H9 (cell line): ENCODE data around the gene SWT1. TPM values are rescaled to one million over a fixed set of nuclear protein-coding genes. Genes with fewer than 3 reads are reported as not detected.

Experiments used
- DNase-seq: peaks from one replicate; pipeline ENCODE4 v3.0.0-alpha.2; 2017
- H2AFZ ChIP-seq: one replicate; pipeline ENCODE4 v1.6.1; 2013; ENCODE audit warnings: mild to moderate bottlenecking, low read length, control low read depth, moderate library complexity
- H2AK5ac ChIP-seq: 2 replicates; pipeline ENCODE4 v1.6.1; 2013; ENCODE audit warnings: low read length, control low read depth, mixed read lengths; ENCODE audit not compliant: insufficient read length
- H2BK120ac ChIP-seq: one replicate; pipeline ENCODE4 v1.6.1; 2013; ENCODE audit warnings: low read depth, mild to moderate bottlenecking, low read length, control low read depth, inconsistent platforms; ENCODE audit not compliant: poor library complexity, severe bottlenecking
- H2BK12ac ChIP-seq: 2 replicates; pipeline ENCODE4 v1.6.1; 2013; ENCODE audit warnings: low read length, control low read depth, mixed read lengths, low read depth; ENCODE audit not compliant: insufficient read length
- H2BK15ac ChIP-seq: 2 replicates; pipeline ENCODE4 v1.6.1; 2013; ENCODE audit warnings: low read depth, low read length, control low read depth
- H2BK20ac ChIP-seq: one replicate; pipeline ENCODE4 v1.6.1; 2013; ENCODE audit warnings: low read depth, mild to moderate bottlenecking, low read length, control low read depth, inconsistent platforms; ENCODE audit not compliant: poor library complexity, severe bottlenecking
- H2BK5ac ChIP-seq: 2 replicates; pipeline ENCODE4 v1.6.1; 2013; ENCODE audit warnings: low read length, control low read depth, mixed read lengths; ENCODE audit not compliant: insufficient read length
- H3K14ac ChIP-seq: 2 replicates; pipeline ENCODE4 v1.6.1; 2013; ENCODE audit warnings: low read length, control low read depth; ENCODE audit not compliant: insufficient read depth
- H3K18ac ChIP-seq: 2 replicates; pipeline ENCODE4 v1.6.1; 2013; ENCODE audit warnings: low read depth, mild to moderate bottlenecking, mixed read lengths, low read length, control low read depth; ENCODE audit not compliant: insufficient read length
- H3K23ac ChIP-seq: 2 replicates; pipeline ENCODE4 v1.6.1; 2013; ENCODE audit warnings: low read length, control low read depth, mixed read lengths, low read depth; ENCODE audit not compliant: insufficient read length
- H3K23me2 ChIP-seq: 2 replicates; pipeline ENCODE4 v1.6.1; 2013; ENCODE audit warnings: low read depth, mild to moderate bottlenecking, mixed read lengths, low read length, control low read depth; ENCODE audit not compliant: insufficient read length, poor library complexity, severe bottlenecking
- H3K27ac ChIP-seq: 2 replicates; pipeline ENCODE4 v1.5.1; 2013; ENCODE audit warnings: low read length, control low read depth, mixed read lengths, low read depth; ENCODE audit not compliant: insufficient read length
- H3K27me3 ChIP-seq: 2 replicates; pipeline ENCODE4 v1.6.1; 2013; ENCODE audit warnings: low read length, control low read depth, inconsistent platforms; ENCODE audit not compliant: insufficient read depth
- H3K4ac ChIP-seq: 2 replicates; pipeline ENCODE4 v1.6.1; 2013; ENCODE audit warnings: low read depth, mild to moderate bottlenecking, control low read depth, inconsistent platforms, low read length, moderate library complexity
- H3K4me1 ChIP-seq: 2 replicates; pipeline ENCODE4 v1.6.1; 2013; ENCODE audit warnings: low read length, control low read depth, inconsistent platforms; ENCODE audit not compliant: insufficient read depth
- H3K4me2 ChIP-seq: 2 replicates; pipeline ENCODE4 v1.6.1; 2013; ENCODE audit warnings: low read length, control low read depth, mixed read lengths; ENCODE audit not compliant: insufficient read length, insufficient read depth
- H3K56ac ChIP-seq: 2 replicates; pipeline ENCODE4 v1.6.1; 2013; ENCODE audit warnings: low read depth, mild to moderate bottlenecking, mixed read lengths, low read length, control low read depth; ENCODE audit not compliant: insufficient read length
- H3K79me1 ChIP-seq: 2 replicates; pipeline ENCODE4 v1.6.1; 2013; ENCODE audit warnings: low read depth, mild to moderate bottlenecking, moderate library complexity, low read length, control low read depth, inconsistent platforms; ENCODE audit not compliant: insufficient read depth, poor library complexity, severe bottlenecking
- H3K79me2 ChIP-seq: 2 replicates; pipeline ENCODE4 v1.6.1; 2013; ENCODE audit warnings: low read length, control low read depth, inconsistent platforms; ENCODE audit not compliant: insufficient read depth
- H3K9ac ChIP-seq: 2 replicates; pipeline ENCODE4 v1.6.1; 2013; ENCODE audit warnings: low read length, control low read depth, mixed read lengths; ENCODE audit not compliant: insufficient read length; ENCODE audit errors: extremely low read depth
- H3K9me3 ChIP-seq: one replicate; pipeline ENCODE4 v1.6.1; 2013; ENCODE audit warnings: low read depth, low read length, inconsistent platforms; ENCODE audit not compliant: control insufficient read depth
- H3T11ph ChIP-seq: one replicate; pipeline ENCODE4 v1.6.1; 2013; ENCODE audit warnings: mild to moderate bottlenecking, low read length, control low read depth, inconsistent platforms
- H4K20me1 ChIP-seq: one replicate; pipeline ENCODE4 v1.6.1; 2013; ENCODE audit not compliant: control insufficient read depth, insufficient read length, insufficient read depth
- H4K5ac ChIP-seq: 2 replicates; pipeline ENCODE4 v1.6.1; 2013; ENCODE audit warnings: low read depth, mild to moderate bottlenecking, mixed read lengths, low read length, control low read depth; ENCODE audit not compliant: insufficient read length
- H4K8ac ChIP-seq: replicated peaks from 2 replicates; pipeline ENCODE4 v1.6.1; 2013; ENCODE audit warnings: low read length, control low read depth, mixed read lengths, low read depth; ENCODE audit not compliant: insufficient read length
- H4K91ac ChIP-seq: 2 replicates; pipeline ENCODE4 v1.6.1; 2013; ENCODE audit warnings: low read depth, mild to moderate bottlenecking, moderate library complexity, mixed read lengths, low read length, control low read depth; ENCODE audit not compliant: insufficient read length
- H3K27ac Mint-ChIP-seq, 3 experiments: 2 replicates in 2 of 3; 3 replicates in 1 of 3; pipeline ENCODE4 v1.8.0; 2020 to 2021; ENCODE audit warnings: mixed read lengths in 3 of 3, mild to moderate bottlenecking in 1 of 3, moderate library complexity in 1 of 3
- H3K27me3 Mint-ChIP-seq: 2 replicates; pipeline ENCODE4 v1.8.0; 2021; ENCODE audit warnings: low read depth, mild to moderate bottlenecking, moderate library complexity, mixed read lengths
- H3K36me3 Mint-ChIP-seq, 3 experiments: 2 replicates in 2 of 3; 3 replicates in 1 of 3; pipeline ENCODE4 v1.8.0; 2020 to 2021; ENCODE audit warnings: low read depth in 3 of 3, mixed read lengths in 3 of 3; ENCODE audit not compliant: insufficient read depth in 1 of 3
- H3K4me1 Mint-ChIP-seq, 2 experiments: 2 replicates each; pipeline ENCODE4 v1.8.0; 2020; ENCODE audit warnings: mixed read lengths in 2 of 2
- H3K4me3 Mint-ChIP-seq, 2 experiments: 2 replicates in 1 of 2; 3 replicates in 1 of 2; pipeline ENCODE4 v1.8.0; 2020 to 2021; ENCODE audit warnings: mild to moderate bottlenecking in 2 of 2, mixed read lengths in 2 of 2, moderate library complexity in 1 of 2
- H3K9me3 Mint-ChIP-seq, 2 experiments: 2 replicates in 1 of 2; 3 replicates in 1 of 2; pipeline ENCODE4 v1.8.0; 2020; ENCODE audit warnings: mild to moderate bottlenecking in 2 of 2, mixed read lengths in 2 of 2, moderate library complexity in 1 of 2
- CTCF ChIP-seq: fragments of 200-600 bp; sonication (generic); conservative IDR thresholded peaks from 3 replicates; pipeline ENCODE4 v1.8.0; 2021; ENCODE audit warnings: antibody characterized with exemption, mild to moderate bottlenecking
- WGBS: extraction: QIAGEN DNeasy Blood & Tissue Kit; methylation state at CpG from one replicate; pipeline ENCODE4 v1.1.7; 2013; ENCODE audit warnings: missing lambda C conversion rate, low lambda C conversion rate, mixed read lengths; ENCODE audit not compliant: insufficient read length; ENCODE audit errors: extremely low coverage; 5-methylcytosine and 5-hydroxymethylcytosine counted together
- total RNA-seq: library from RNA; stranded (reverse); gene quantifications from 2 replicates; pipeline ENCODE4 v1.2.1, GENCODE V29; 2021

SWT1 gene
- total RNA-seq, 1 experiment from 2014 or later, result 5.2 TPM

DNA sequence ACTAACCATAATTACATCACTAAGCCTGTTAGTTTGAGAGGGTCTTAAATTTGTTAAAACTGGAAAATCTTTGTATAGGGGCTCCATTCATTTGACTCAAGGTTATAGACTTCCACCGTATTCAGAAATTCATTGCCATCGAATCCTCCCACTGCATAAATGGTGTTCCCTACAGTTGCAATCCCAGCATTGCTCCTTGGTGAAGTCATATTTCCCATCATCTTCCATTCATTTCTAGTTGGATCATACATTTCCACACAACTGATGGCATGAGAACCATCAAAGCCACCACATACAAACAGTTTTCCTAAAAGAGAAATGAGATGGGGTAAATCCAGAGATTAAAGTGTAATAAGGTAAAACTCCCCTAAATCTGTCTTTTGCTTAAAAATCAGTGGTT, 141.0 kb downstream of the SWT1 start:
- H2BK12ac ChIP-seq, result no peak overlapping the region
- H3K79me1 ChIP-seq, result no peaks in the 10 kb centered on the region
- no peak overlapping the region for H3K27ac ChIP-seq
- no peak overlapping the region for H2AFZ ChIP-seq
- Mint-ChIP-seq H3K9me3 (no peaks in the 10 kb centered on the region), H3K4me3 (no peak overlapping the region), H3K4me1 (no peaks in the 10 kb centered on the region), H3K27me3 (no peaks in the 10 kb centered on the region), H3K36me3 (peaks cover 31 to 82% (median 53%) of the 10 kb centered on the region in 3 experiments; a peak in 6 of 7 replicates), H3K27ac (0 out of 7 replicates have a peak overlapping the region, but pooled peaks of 1 of the 3 experiments have one; percentile 8)
- no peak overlapping the region for H4K5ac ChIP-seq
- no peaks in the 10 kb centered on the region for H3K9me3 ChIP-seq
- H3K27me3 ChIP-seq, result no peaks in the 10 kb centered on the region
- no peaks in the 10 kb centered on the region for H3K79me2 ChIP-seq
- no peak overlapping the region for H4K91ac ChIP-seq
- no peak overlapping the region for H3K14ac ChIP-seq
- DNase-seq, result no peak
- H3K4me2 ChIP-seq, result no peak overlapping the region
- H3K4me1 ChIP-seq, result no peaks in the 10 kb centered on the region
- no peak overlapping the region for H3K56ac ChIP-seq
- no peak overlapping the region for H4K8ac ChIP-seq
- H3K23ac ChIP-seq, result no peak overlapping the region
- no peak overlapping the region for H2AK5ac ChIP-seq
- H2BK15ac ChIP-seq, result no peak overlapping the region
- no peaks in the 10 kb centered on the region for H4K20me1 ChIP-seq
- no peak overlapping the region for H2BK120ac ChIP-seq
- WGBS, result no CpG with 5 or more reads among the region's 2 CpGs
- H3T11ph ChIP-seq, result no peak overlapping the region
- no peaks in the 10 kb centered on the region for H3K23me2 ChIP-seq
- H2BK20ac ChIP-seq, result no peak overlapping the region
- H3K4ac ChIP-seq, result no peak overlapping the region
- H2BK5ac ChIP-seq, result no peak overlapping the region
- H3K9ac ChIP-seq, result no peak overlapping the region
- H3K18ac ChIP-seq, result no peak overlapping the region
- TF ChIP-seq CTCF, result no peak
